Uterus (tissue), 2 donors: Measurements from ENCODE around the gene PRKN.

ENCODE experiments used
- CTCF ChIP-seq, 4 experiments: fragments of 200-600 bp in 2 of 4; fragments of 450-650 bp in 2 of 4; sonication (generic) in 2 of 4; IDR thresholded peaks; one replicate each; pipeline ENCODE4 v1.5.1; 2016 to 2019; ENCODE audit warnings: antibody characterized with exemption in 4 of 4, mild to moderate bottlenecking in 2 of 4, moderate library complexity in 1 of 4
- POLR2A ChIP-seq, 2 donors: fragments of 450-650 bp; IDR thresholded peaks; one replicate each; pipeline ENCODE4 v1.6.1; 2016; ENCODE audit warnings: antibody characterized with exemption in 2 of 2, mild to moderate bottlenecking in 1 of 2, moderate library complexity in 1 of 2

- TF ChIP-seq CTCF (IDR thresholded peaks at IDR 0.05) (no peak), POLR2A (IDR thresholded peaks at IDR 0.05) (no peak)
Measured at GRCh38 chr6:161772176-161772575, 955.4 kb downstream of the PRKN start.
